Duodenal mucosa (tissue), 2 donors: Measurements from ENCODE around the gene SLC24A3.

ENCODE experiments used
- H3K27ac ChIP-seq: one replicate; pipeline ENCODE4 v1.7.0; 2013; ENCODE audit warnings: low read depth, low read length
- H3K27me3 ChIP-seq, 2 donors: one replicate each; pipeline ENCODE4 v1.7.0; 2013; ENCODE audit warnings: low read length in 2 of 2, control low read depth in 1 of 2; ENCODE audit not compliant: insufficient read depth in 2 of 2, control insufficient read depth in 1 of 2
- H3K36me3 ChIP-seq, 2 donors: one replicate each; pipeline ENCODE4 v1.7.0; 2013; ENCODE audit warnings: low read length in 2 of 2, control low read depth in 1 of 2; ENCODE audit not compliant: insufficient read depth in 2 of 2, control insufficient read depth in 1 of 2
- H3K4me1 ChIP-seq, 2 donors: one replicate each; pipeline ENCODE4 v1.7.0; 2013; ENCODE audit warnings: low read length in 2 of 2, control low read depth in 1 of 2; ENCODE audit not compliant: insufficient read depth in 2 of 2, control insufficient read depth in 1 of 2
- H3K4me3 ChIP-seq, 2 donors: one replicate each; pipeline ENCODE4 v1.7.0; 2013; ENCODE audit warnings: low read length in 2 of 2, low read depth in 1 of 2
- H3K9ac ChIP-seq, 2 donors: one replicate each; pipeline ENCODE4 v1.7.0; 2013; ENCODE audit warnings: low read length in 2 of 2, low read depth in 1 of 2
- H3K9me3 ChIP-seq, 2 donors: one replicate each; pipeline ENCODE4 v1.7.0; 2013; ENCODE audit warnings: low read length in 2 of 2, control low read depth in 1 of 2; ENCODE audit not compliant: control insufficient read depth in 1 of 2

The SLC24A3 gene

GRCh38 chr20:19742974-19743639 is 530.7 kb downstream of the SLC24A3 start:
- H3K4me3 ChIP-seq: no peak overlapping the region
- H3K9ac ChIP-seq: no peak overlapping the region
- H3K27me3 ChIP-seq: no peaks in the 10 kb centered on the region
- peaks cover 0 to 3% of the 10 kb centered on the region in 2 donors for H3K36me3 ChIP-seq
- no peak overlapping the region for H3K27ac ChIP-seq
- no peaks in the 10 kb centered on the region for H3K4me1 ChIP-seq
- H3K9me3 ChIP-seq: peaks cover 3 to 9% of the 10 kb centered on the region in 2 donors

GRCh38 chr20:19743640-19743995 is 531.2 kb downstream of the SLC24A3 start:
- Histone ChIP-seq H3K9me3 (peaks cover 3 to 9% of the 10 kb centered on the region in 2 donors), H3K9ac (no peak overlapping the region), H3K27ac (no peak overlapping the region), H3K27me3 (no peaks in the 10 kb centered on the region), H3K36me3 (peaks cover 0 to 3% of the 10 kb centered on the region in 2 donors), H3K4me1 (no peaks in the 10 kb centered on the region), H3K4me3 (no peak overlapping the region)

GRCh38 chr20:19745106-19745505 is 532.7 kb downstream of the SLC24A3 start:
- Histone ChIP-seq H3K27me3 (no peaks in the 10 kb centered on the region), H3K9me3 (peaks cover 3 to 9% of the 10 kb centered on the region in 2 donors)

GRCh38 chr20:19745584-19745983 is 533.1 kb downstream of the SLC24A3 start:
- Histone ChIP-seq H3K36me3 (peaks cover 0 to 3% of the 10 kb centered on the region in 2 donors), H3K9me3 (peaks cover 3 to 9% of the 10 kb centered on the region in 2 donors), H3K4me3 (no peak overlapping the region), H3K4me1 (peaks cover 4 to 13% of the 10 kb centered on the region in 2 donors), H3K27me3 (no peaks in the 10 kb centered on the region), H3K27ac (no peak overlapping the region), H3K9ac (no peak overlapping the region)

More at GRCh38 chr20:19745106-19745505, 532.7 kb downstream of the SLC24A3 start:
- no peak overlapping the region for H3K27ac ChIP-seq
- peaks cover 0 to 8% of the 10 kb centered on the region in 2 donors for H3K4me1 ChIP-seq
- no peak overlapping the region for H3K9ac ChIP-seq
- H3K36me3 ChIP-seq: peaks cover 0 to 3% of the 10 kb centered on the region in 2 donors
- H3K4me3 ChIP-seq: no peak overlapping the region

GRCh38 chr20:19746396-19746795 is 534.0 kb downstream of the SLC24A3 start:
- Histone ChIP-seq H3K4me3 (no peak overlapping the region), H3K36me3 (peaks cover 0 to 3% of the 10 kb centered on the region in 2 donors), H3K27me3 (no peaks in the 10 kb centered on the region), H3K9me3 (peaks cover 3 to 9% of the 10 kb centered on the region in 2 donors), H3K27ac (no peak overlapping the region), H3K9ac (no peak overlapping the region), H3K4me1 (peaks cover 12 to 21% of the 10 kb centered on the region in 2 donors)

- H3K36me3 ChIP-seq: peaks cover 0 to 3% of the 10 kb centered on the region in 2 donors
- H3K27me3 ChIP-seq: no peaks in the 10 kb centered on the region
- H3K9me3 ChIP-seq: peaks cover 3 to 9% of the 10 kb centered on the region in 2 donors
- H3K27ac ChIP-seq: no peak overlapping the region
- no peak overlapping the region for H3K9ac ChIP-seq
- H3K4me3 ChIP-seq: no peak overlapping the region
- peaks cover 18 to 24% of the 10 kb centered on the region in 2 donors for H3K4me1 ChIP-seq
Measured at GRCh38 chr20:19747903-19748302, 535.5 kb downstream of the SLC24A3 start.

GRCh38 chr20:19748681-19749080 is 536.2 kb downstream of the SLC24A3 start:
- H3K27ac ChIP-seq: no peak overlapping the region
- H3K4me3 ChIP-seq: no peak overlapping the region
- H3K9ac ChIP-seq: no peak overlapping the region
- peaks cover 3 to 9% of the 10 kb centered on the region in 2 donors for H3K9me3 ChIP-seq
- no peaks in the 10 kb centered on the region for H3K27me3 ChIP-seq
- H3K36me3 ChIP-seq: peaks cover 0 to 3% of the 10 kb centered on the region in 2 donors
- H3K4me1 ChIP-seq: peaks cover 18 to 24% of the 10 kb centered on the region in 2 donors

GRCh38 chr20:19749618-19750071 is 537.2 kb downstream of the SLC24A3 start:
- no peak overlapping the region for H3K27ac ChIP-seq
- H3K4me3 ChIP-seq: no peak overlapping the region
- peaks cover 0 to 3% of the 10 kb centered on the region in 2 donors for H3K36me3 ChIP-seq
- no peaks in the 10 kb centered on the region for H3K27me3 ChIP-seq
- H3K4me1 ChIP-seq: peaks cover 18 to 24% of the 10 kb centered on the region in 2 donors
- no peak overlapping the region for H3K9ac ChIP-seq
- peaks cover 3 to 9% of the 10 kb centered on the region in 2 donors for H3K9me3 ChIP-seq

- Histone ChIP-seq H3K36me3 (peaks cover 0 to 3% of the 10 kb centered on the region in 2 donors), H3K9me3 (peaks cover 3 to 9% of the 10 kb centered on the region in 2 donors), H3K27me3 (no peaks in the 10 kb centered on the region), H3K4me1 (peaks cover 18 to 24% of the 10 kb centered on the region in 2 donors), H3K27ac (no peak overlapping the region), H3K9ac (peak overlapping the region; percentile 7 to 39), H3K4me3 (peak overlapping the region in 1 of 2 donors; percentile 3)
Measured at GRCh38 chr20:19750101-19750606, 537.7 kb downstream of the SLC24A3 start.

GRCh38 chr20:19750907-19751636 is 538.6 kb downstream of the SLC24A3 start:
- peaks cover 0 to 3% of the 10 kb centered on the region in 2 donors for H3K36me3 ChIP-seq
- H3K9ac ChIP-seq: peak overlapping the region; percentile 28 to 52
- H3K27me3 ChIP-seq: no peaks in the 10 kb centered on the region
- peak overlapping the region; percentile 49 for H3K27ac ChIP-seq
- peaks cover 0 to under 1% of the 10 kb centered on the region in 2 donors for H3K9me3 ChIP-seq
- H3K4me3 ChIP-seq: peak overlapping the region in 1 of 2 donors; percentile 56
- H3K4me1 ChIP-seq: peaks cover 18 to 24% of the 10 kb centered on the region in 2 donors
